ENCODE data around the gene TNNT2. TPM values are rescaled to one million over a fixed set of nuclear protein-coding genes. Genes with fewer than 3 reads are reported as not detected.

TNNT2 gene
- total RNA-seq: not detected in 2 replicates

DNA sequence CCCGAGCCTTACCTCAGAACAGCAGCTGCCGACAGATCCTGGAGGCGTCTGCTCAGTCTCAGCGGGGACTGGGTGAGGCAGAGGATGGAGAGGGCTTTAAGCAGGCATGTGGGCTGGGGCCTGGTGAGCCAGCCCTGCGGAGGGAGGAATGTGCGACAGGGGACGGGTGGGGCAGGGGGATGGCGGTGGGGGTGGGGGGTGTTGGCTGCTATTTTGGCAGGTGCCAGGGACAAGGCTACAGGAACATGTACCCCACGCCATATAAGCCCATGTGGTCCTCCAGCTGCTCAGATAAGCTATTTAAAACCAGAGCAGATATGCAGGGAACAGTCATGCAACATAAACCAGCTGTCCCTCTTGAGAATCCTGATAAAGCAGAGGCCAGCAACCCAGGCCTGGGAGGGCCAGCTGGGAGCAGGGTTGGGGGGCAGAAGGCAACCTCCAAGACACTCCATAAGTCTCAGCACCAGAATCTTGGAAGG is at the start of gene TNNT2:
TSS of gene TNNT2 (minus strand) at position 70 of the 482 bp plus-strand sequence. CDS start 4,426 bp downstream, outside the sequence.
- H3K27me3 Mint-ChIP-seq (ENCODE audit: low read depth): peaks cover 5% of the 10 kb centered on the region
- no peaks in the 10 kb centered on the region for H3K4me1 Mint-ChIP-seq (ENCODE audit: low read depth)
- H3K27ac Mint-ChIP-seq: no peak within 1 kb of the TSS
- H3K36me3 Mint-ChIP-seq (ENCODE audit: low read depth): no peaks in the 10 kb centered on the region
- no peaks in the 10 kb centered on the region for H3K9me3 Mint-ChIP-seq
- no peak for DNase-seq (ENCODE audit: low spot score)
- no peak within 1 kb of the TSS for H3K4me3 Mint-ChIP-seq (ENCODE audit: low read depth)
- intact Hi-C loops (cut with micrococcal nuclease): no loop called here

GRCh38 chr1:201426479-201427310 is 49.2 kb upstream of the TNNT2 start:
- no peak overlapping the region for H3K27ac Mint-ChIP-seq
- H3K27me3 Mint-ChIP-seq (ENCODE audit: low read depth): peaks cover 10% of the 10 kb centered on the region
- intact Hi-C loops (cut with micrococcal nuclease): no loop called here
- DNase-seq (ENCODE audit: low spot score): no peak
- no peaks in the 10 kb centered on the region for H3K9me3 Mint-ChIP-seq
- no peak overlapping the region for H3K4me3 Mint-ChIP-seq (ENCODE audit: low read depth)
- peaks cover 3% of the 10 kb centered on the region for H3K4me1 Mint-ChIP-seq (ENCODE audit: low read depth)
- H3K36me3 Mint-ChIP-seq (ENCODE audit: low read depth): no peaks in the 10 kb centered on the region

DNA sequence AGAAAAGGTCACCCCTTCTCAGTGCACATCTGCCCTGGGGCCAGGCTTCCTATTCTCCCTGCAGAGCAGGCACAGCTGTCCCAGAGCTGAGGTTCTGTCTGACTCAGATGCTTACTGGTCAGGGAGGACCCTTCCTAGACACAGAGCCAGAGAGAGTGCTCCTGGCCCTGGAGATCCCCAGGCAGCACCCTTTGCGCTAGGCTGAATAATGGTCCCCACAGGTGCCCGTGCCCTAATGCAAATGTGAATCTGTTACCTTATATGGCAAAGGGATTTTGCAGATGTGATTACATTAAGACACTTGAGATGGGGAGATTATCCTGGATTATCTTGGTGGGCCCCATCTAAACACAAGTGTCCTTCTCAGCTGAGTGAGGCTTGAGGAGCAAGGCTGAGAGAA is 46.7 kb upstream of the TNNT2 start:
- intact Hi-C loops (cut with micrococcal nuclease): no loop called here
- Mint-ChIP-seq H3K36me3 (ENCODE audit: low read depth) (no peaks in the 10 kb centered on the region), H3K9me3 (no peaks in the 10 kb centered on the region), H3K4me3 (ENCODE audit: low read depth) (no peak overlapping the region), H3K4me1 (ENCODE audit: low read depth) (peaks cover 3% of the 10 kb centered on the region), H3K27ac (no peak overlapping the region), H3K27me3 (ENCODE audit: low read depth) (peaks cover 4% of the 10 kb centered on the region)
- no peak for DNase-seq (ENCODE audit: low spot score)

DNA sequence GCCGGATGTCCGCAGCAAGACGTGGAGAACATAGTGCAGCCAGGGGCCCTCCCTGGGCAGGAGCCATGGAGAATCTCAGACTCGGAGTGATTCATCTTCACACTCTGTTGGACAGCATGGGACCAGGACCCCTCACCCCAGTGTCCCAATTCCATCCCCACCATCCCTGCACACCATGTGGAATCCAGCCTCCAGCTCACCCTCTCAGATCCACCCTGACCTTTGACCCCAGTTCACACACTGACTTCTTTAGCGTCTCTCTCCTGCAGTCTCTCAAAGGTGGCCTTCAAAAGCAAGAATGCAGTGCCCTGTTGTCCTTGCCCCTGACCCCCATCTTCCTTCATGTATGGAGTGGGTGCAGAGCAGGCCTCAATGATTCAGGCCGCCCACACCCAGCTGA is 46.2 kb upstream of the TNNT2 start:
- H3K4me3 Mint-ChIP-seq (ENCODE audit: low read depth): no peak overlapping the region
- peaks cover 4% of the 10 kb centered on the region for H3K27me3 Mint-ChIP-seq (ENCODE audit: low read depth)
- peaks cover 3% of the 10 kb centered on the region for H3K4me1 Mint-ChIP-seq (ENCODE audit: low read depth)
- H3K36me3 Mint-ChIP-seq (ENCODE audit: low read depth): no peaks in the 10 kb centered on the region
- no peaks in the 10 kb centered on the region for H3K9me3 Mint-ChIP-seq
- no peak overlapping the region for H3K27ac Mint-ChIP-seq
- no peak for DNase-seq (ENCODE audit: low spot score)
- intact Hi-C loops (cut with micrococcal nuclease): no loop called here

DNA sequence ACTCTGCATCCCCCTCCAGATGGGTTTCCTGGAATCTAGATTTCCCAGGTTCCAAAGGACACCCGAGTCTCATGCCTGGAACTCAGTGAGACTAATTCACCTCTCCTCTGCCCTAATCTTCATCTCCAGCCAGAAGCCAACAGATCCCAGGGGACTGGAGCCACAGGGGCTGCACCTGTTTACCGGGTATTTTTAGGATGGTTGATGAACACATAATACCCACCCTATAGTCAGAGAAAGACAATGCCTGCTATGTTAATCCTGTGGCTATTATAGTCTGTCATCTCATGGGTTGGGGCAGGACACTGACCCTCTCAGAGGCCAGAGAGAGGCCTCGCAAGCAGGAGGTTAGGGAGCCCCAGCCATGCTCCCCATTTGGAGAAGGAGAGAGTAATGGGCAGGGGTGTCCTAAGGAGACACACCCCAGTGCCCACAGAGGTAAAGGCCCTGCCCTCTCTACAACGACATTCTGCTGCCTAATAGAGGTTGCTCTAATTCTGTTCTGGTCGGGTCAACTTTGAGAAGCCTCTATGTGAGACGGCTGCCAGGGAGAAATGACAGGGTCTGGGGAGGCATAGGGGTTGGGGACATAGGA is 45.1 kb upstream of the TNNT2 start:
- no peaks in the 10 kb centered on the region for H3K36me3 Mint-ChIP-seq (ENCODE audit: low read depth)
- DNase-seq (ENCODE audit: low spot score): no peak
- H3K27me3 Mint-ChIP-seq (ENCODE audit: low read depth): peaks cover 2% of the 10 kb centered on the region
- H3K4me3 Mint-ChIP-seq (ENCODE audit: low read depth): no peak overlapping the region
- H3K9me3 Mint-ChIP-seq: no peaks in the 10 kb centered on the region
- H3K4me1 Mint-ChIP-seq (ENCODE audit: low read depth): peaks cover 3% of the 10 kb centered on the region
- H3K27ac Mint-ChIP-seq: no peak overlapping the region
- intact Hi-C loops (cut with micrococcal nuclease): no loop called here

DNA sequence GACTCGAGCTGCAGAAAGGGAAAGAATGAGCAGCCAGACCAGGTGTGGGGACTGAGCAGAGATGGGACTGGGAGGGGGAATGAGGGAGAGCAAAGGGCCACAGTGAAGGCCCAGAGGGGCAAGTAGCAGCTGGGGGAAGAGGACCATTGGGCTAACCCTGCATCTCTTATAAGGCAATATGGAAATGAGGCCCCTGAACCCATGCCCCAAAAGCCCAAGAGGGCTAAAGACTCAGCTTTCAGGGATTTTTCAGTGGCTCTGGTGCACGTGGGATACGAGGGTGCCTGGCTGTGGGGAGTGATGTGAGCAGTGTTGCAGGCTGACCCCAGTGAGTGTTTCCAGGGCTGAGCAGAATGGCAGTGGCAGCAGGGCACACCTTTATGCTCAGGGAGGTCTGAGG is 44.5 kb upstream of the TNNT2 start:
- Mint-ChIP-seq H3K27ac (no peak overlapping the region), H3K27me3 (ENCODE audit: low read depth) (peaks cover 2% of the 10 kb centered on the region), H3K9me3 (no peaks in the 10 kb centered on the region), H3K4me1 (ENCODE audit: low read depth) (peaks cover 3% of the 10 kb centered on the region), H3K4me3 (ENCODE audit: low read depth) (no peak overlapping the region), H3K36me3 (ENCODE audit: low read depth) (no peaks in the 10 kb centered on the region)
- DNase-seq (ENCODE audit: low spot score): no peak
- intact Hi-C loops (cut with micrococcal nuclease): no loop called here

DNA sequence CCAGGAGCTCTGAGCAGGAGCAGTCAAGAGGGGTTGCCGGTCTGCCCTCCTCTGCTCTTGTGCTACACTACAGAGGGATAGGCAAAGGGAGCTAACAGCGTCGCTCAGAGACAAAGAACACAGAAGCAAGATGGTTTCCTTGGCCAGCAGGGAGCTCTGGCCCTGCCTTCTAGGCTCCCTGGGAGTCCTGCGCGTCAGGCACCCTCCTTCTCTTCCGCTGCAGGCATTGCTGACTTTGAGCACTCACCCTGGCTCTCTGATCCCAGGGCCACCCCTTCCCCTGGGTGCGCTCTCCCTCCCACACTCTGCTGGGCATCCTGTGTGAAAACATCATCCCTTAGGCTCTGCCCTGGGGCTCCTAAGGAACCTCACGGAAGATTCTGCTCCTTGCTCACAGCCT is 43.6 kb upstream of the TNNT2 start:
- H3K9me3 Mint-ChIP-seq: no peaks in the 10 kb centered on the region
- intact Hi-C loops (cut with micrococcal nuclease): no loop called here
- DNase-seq (ENCODE audit: low spot score): no peak
- H3K27ac Mint-ChIP-seq: no peak overlapping the region
- no peaks in the 10 kb centered on the region for H3K4me1 Mint-ChIP-seq (ENCODE audit: low read depth)
- no peak overlapping the region for H3K4me3 Mint-ChIP-seq (ENCODE audit: low read depth)
- peaks cover 1% of the 10 kb centered on the region for H3K27me3 Mint-ChIP-seq (ENCODE audit: low read depth)
- no peaks in the 10 kb centered on the region for H3K36me3 Mint-ChIP-seq (ENCODE audit: low read depth)

DNA sequence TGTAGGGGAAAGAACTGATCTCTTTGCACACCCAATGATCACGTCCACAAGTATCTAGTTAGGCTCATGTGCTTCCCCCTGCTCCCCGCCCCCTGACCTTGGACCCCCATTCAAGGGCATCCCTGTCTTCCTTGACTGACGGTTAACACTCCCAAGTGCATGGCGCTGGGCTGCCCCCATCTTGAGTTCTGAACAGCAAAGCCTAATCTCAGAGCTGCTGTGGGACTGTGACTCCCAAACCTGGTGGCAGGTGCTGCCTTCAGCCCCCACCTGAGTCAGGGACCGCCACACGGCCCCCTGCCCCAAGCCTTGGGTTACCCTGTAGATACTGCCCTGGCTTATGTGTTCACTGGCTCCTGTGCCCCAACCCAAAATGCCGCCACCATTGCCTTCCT is 43.1 kb upstream of the TNNT2 start:
- Mint-ChIP-seq H3K27me3 (ENCODE audit: low read depth) (no peaks in the 10 kb centered on the region), H3K9me3 (no peaks in the 10 kb centered on the region), H3K4me1 (ENCODE audit: low read depth) (no peaks in the 10 kb centered on the region), H3K27ac (no peak overlapping the region), H3K4me3 (ENCODE audit: low read depth) (no peak overlapping the region), H3K36me3 (ENCODE audit: low read depth) (no peaks in the 10 kb centered on the region)
- intact Hi-C loops (cut with micrococcal nuclease): no loop called here
- DNase-seq (ENCODE audit: low spot score): no peak

- H3K36me3 Mint-ChIP-seq (ENCODE audit: low read depth): no peaks in the 10 kb centered on the region
- H3K9me3 Mint-ChIP-seq: no peaks in the 10 kb centered on the region
- H3K27me3 Mint-ChIP-seq (ENCODE audit: low read depth): no peaks in the 10 kb centered on the region
- intact Hi-C loops (cut with micrococcal nuclease): no loop called here
- no peak overlapping the region for H3K27ac Mint-ChIP-seq
- no peak for DNase-seq (ENCODE audit: low spot score)
- no peak overlapping the region for H3K4me3 Mint-ChIP-seq (ENCODE audit: low read depth)
- no peaks in the 10 kb centered on the region for H3K4me1 Mint-ChIP-seq (ENCODE audit: low read depth)
Measured at GRCh38 chr1:201419746-201420607, 42.5 kb upstream of the TNNT2 start.

GRCh38 chr1:201419256-201419655 is 41.8 kb upstream of the TNNT2 start:
- Mint-ChIP-seq H3K36me3 (ENCODE audit: low read depth) (no peaks in the 10 kb centered on the region), H3K27ac (no peak overlapping the region), H3K4me1 (ENCODE audit: low read depth) (no peaks in the 10 kb centered on the region), H3K4me3 (ENCODE audit: low read depth) (no peak overlapping the region), H3K9me3 (no peaks in the 10 kb centered on the region), H3K27me3 (ENCODE audit: low read depth) (no peaks in the 10 kb centered on the region)
- DNase-seq (ENCODE audit: low spot score): no peak
- intact Hi-C loops (cut with micrococcal nuclease): no loop called here

GRCh38 chr1:201418461-201418860 is 41.0 kb upstream of the TNNT2 start:
- H3K4me3 Mint-ChIP-seq (ENCODE audit: low read depth): no peak overlapping the region
- H3K27me3 Mint-ChIP-seq (ENCODE audit: low read depth): no peaks in the 10 kb centered on the region
- H3K36me3 Mint-ChIP-seq (ENCODE audit: low read depth): no peaks in the 10 kb centered on the region
- H3K27ac Mint-ChIP-seq: no peak overlapping the region
- H3K9me3 Mint-ChIP-seq: no peaks in the 10 kb centered on the region
- H3K4me1 Mint-ChIP-seq (ENCODE audit: low read depth): no peaks in the 10 kb centered on the region
- intact Hi-C loops (cut with micrococcal nuclease): no loop called here
- no peak for DNase-seq (ENCODE audit: low spot score)

GRCh38 chr1:201414051-201414738 is 36.7 kb upstream of the TNNT2 start:
- Mint-ChIP-seq H3K27me3 (ENCODE audit: low read depth) (peaks cover 2% of the 10 kb centered on the region), H3K27ac (no peak overlapping the region), H3K4me3 (ENCODE audit: low read depth) (no peak overlapping the region), H3K4me1 (ENCODE audit: low read depth) (no peaks in the 10 kb centered on the region), H3K36me3 (ENCODE audit: low read depth) (no peaks in the 10 kb centered on the region), H3K9me3 (no peaks in the 10 kb centered on the region)
- DNase-seq (ENCODE audit: low spot score): no peak
- intact Hi-C loops (cut with micrococcal nuclease): no loop called here

Measured in activated T-helper 2 cell treated with anti-CD3 and anti-CD28 coated beads, Interferon-gamma antibody, Interleukin-2, Interleukin-4, amounts not matched to agents 10 μg/mL and 5 μg/mL and 100 μg/mL, durations not matched to agents 14 hours and 24 hours and 36 hours (primary cell).